ENCODE results near the gene HLA-DPB1. TPM values are rescaled to one million over a fixed set of nuclear protein-coding genes. Genes with fewer than 3 reads are reported as not detected.

HLA-DPB1 gene
- total and polyA plus RNA-seq, 9 of the 15 experiments (the other 6 are each of a cell fraction or from before 2014, with no cell fraction given) = 0.07 to 1.2 (median 0.51) TPM

GRCh38 chr6:33132081-33132524 is 56.3 kb downstream of the HLA-DPB1 start (continued):
- TF ChIP-seq CTCF (IDR thresholded peaks at IDR 0.05 in 2 of 3, conservative IDR thresholded peaks at IDR 0.05 in 1 of 3; ENCODE audit: insufficient read depth in 2 of 3, low read depth in 1 of 3, low read length in 3 of 3) = no peak
- TF ChIP-seq CEBPG (CRISPR knock-in tag; IDR thresholded peaks at IDR 0.05) = no peak
- TF ChIP-seq CEBPG (tag; conservative IDR thresholded peaks at IDR 0.05 in 1 of 2, IDR thresholded peaks at IDR 0.05 in 1 of 2) = 0 out of 4 replicates have a peak, but pooled peaks have one; percentile 27 to 28
- peak; percentile 82 for TF ChIP-seq MEIS2 (IDR thresholded peaks at IDR 0.05; ENCODE audit: partially characterized antibody)
- TF ChIP-seq HOMEZ (CRISPR knock-in tag; IDR thresholded peaks at IDR 0.05) = no peak
- no peak for TF ChIP-seq SIX5 (IDR thresholded peaks at IDR 0.05; ENCODE audit: borderline replicate concordance in 1 of 2, insufficient read depth in 1 of 2, low read depth in 1 of 2, low read length in 2 of 2)
- TF ChIP-seq ZNF277 (CRISPR knock-in tag; IDR thresholded peaks at IDR 0.05; ENCODE audit: borderline replicate concordance) = no peak
- TF ChIP-seq MAZ (CRISPR knock-in tag; conservative IDR thresholded peaks at IDR 0.05 in 1 of 2, IDR thresholded peaks at IDR 0.05 in 1 of 2) = no peak
- no peak for TF ChIP-seq HDAC6 (IDR thresholded peaks at IDR 0.05; ENCODE audit: low read depth, low read length)

All from K562 (cell line).